Endothelial cell of umbilical vein (primary cell): ENCODE results near the gene RP2.

Experiments
- CTCF ChIP-seq, 2 donors: IDR thresholded peaks; 1 replicate in 1 of 2; 2 replicates in 1 of 2; pipeline ENCODE4 v1.5.1; 2011; ENCODE audit warnings: low read length in 2 of 2, mild to moderate bottlenecking in 2 of 2, moderate library complexity in 2 of 2, control low read depth in 1 of 2, inconsistent platforms in 1 of 2, low read depth in 1 of 2; ENCODE audit not compliant: insufficient read depth in 1 of 2; ENCODE audit errors: extremely low read depth in 1 of 2
- EZH2 ChIP-seq: IDR thresholded peaks from 2 replicates; pipeline ENCODE4 v1.6.1; 2012; ENCODE audit warnings: borderline replicate concordance, low read depth, mild to moderate bottlenecking, moderate library complexity, low read length, inconsistent platforms; ENCODE audit not compliant: severe bottlenecking
- FOS ChIP-seq: IDR thresholded peaks from 2 replicates; pipeline ENCODE4 v1.6.1; 2011; ENCODE audit warnings: mild to moderate bottlenecking, low read length, moderate library complexity, borderline replicate concordance; ENCODE audit not compliant: insufficient read depth
- MAX ChIP-seq: IDR thresholded peaks from 2 replicates; pipeline ENCODE4 v1.6.1; 2011; ENCODE audit not compliant: insufficient read depth, insufficient read length
- MYC ChIP-seq: IDR thresholded peaks from one replicate; pipeline ENCODE4 v1.6.1; 2011; ENCODE audit warnings: mild to moderate bottlenecking, low read depth, low read length
- POLR2A ChIP-seq: IDR thresholded peaks from 2 replicates; pipeline ENCODE4 v1.6.1; 2012; ENCODE audit warnings: low read depth, mild to moderate bottlenecking, control low read depth, low read length
- POLR2AphosphoS5 ChIP-seq: IDR thresholded peaks from 2 replicates; pipeline ENCODE4 v1.6.1; 2012; ENCODE audit warnings: low read depth, mild to moderate bottlenecking, control low read depth, low read length, moderate library complexity; ENCODE audit not compliant: insufficient read depth

GRCh38 chrX:46844913-46845312 is 8.1 kb downstream of the RP2 start:
- TF ChIP-seq POLR2A (no peak), CTCF (IDR thresholded peaks at IDR 0.05; ENCODE audit: extremely low read depth in 1 of 2, insufficient read depth in 1 of 2, low read depth in 1 of 2, low read length in 2 of 2) (no peak), POLR2AphosphoS5 (no peak), EZH2 (no peak), MAX (no peak), MYC (no peak), FOS (no peak)
